ENCODE data around the gene WSB1.
A peak's percentile ranks its signal among the peaks of the same experiment; 100 is the strongest.
"Not testable (repeated sequence)": the region's sequence is repeated elsewhere in the genome, so short reads cannot be mapped to it uniquely, and the experiment has no call there.

WSB1 gene, protein sequence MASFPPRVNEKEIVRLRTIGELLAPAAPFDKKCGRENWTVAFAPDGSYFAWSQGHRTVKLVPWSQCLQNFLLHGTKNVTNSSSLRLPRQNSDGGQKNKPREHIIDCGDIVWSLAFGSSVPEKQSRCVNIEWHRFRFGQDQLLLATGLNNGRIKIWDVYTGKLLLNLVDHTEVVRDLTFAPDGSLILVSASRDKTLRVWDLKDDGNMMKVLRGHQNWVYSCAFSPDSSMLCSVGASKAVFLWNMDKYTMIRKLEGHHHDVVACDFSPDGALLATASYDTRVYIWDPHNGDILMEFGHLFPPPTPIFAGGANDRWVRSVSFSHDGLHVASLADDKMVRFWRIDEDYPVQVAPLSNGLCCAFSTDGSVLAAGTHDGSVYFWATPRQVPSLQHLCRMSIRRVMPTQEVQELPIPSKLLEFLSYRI

DNA sequence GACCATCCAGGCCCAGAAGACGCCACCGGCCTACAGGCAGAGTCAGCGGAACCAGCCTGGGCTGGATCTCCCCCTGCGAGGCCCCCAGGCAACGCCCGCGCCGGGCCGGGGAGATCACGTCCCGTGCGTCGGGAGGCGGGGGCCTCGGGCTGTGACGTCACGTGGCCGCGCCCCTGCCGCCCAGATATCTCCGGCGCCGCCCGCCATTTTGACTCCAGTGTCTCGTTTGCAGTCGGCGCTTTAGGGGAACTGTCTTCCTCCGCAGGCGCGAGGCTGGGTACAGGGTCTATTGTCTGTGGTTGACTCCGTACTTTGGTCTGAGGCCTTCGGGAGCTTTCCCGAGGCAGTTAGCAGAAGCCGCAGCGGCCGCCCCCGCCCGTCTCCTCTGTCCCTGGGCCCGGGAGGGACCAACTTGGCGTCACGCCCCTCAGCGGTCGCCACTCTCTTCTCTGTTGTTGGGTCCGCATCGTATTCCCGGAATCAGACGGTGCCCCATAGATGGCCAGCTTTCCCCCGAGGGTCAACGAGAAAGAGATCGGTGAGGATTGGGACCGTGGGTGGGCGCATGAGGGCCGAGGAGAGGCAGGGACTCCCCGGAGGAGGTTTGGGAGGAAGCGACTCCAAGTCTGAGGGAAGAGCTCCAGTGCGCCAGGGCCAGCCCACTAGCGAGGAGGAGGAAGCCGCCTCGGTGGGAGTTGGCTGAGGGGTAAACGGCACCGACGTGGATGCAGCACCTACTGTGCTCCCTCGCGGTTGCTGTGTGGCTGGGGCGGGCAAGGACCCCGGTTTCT lies at the start of gene WSB1:
Gene WSB1 (plus strand): TSS at position 217 of the 791 bp plus-strand sequence. CDS start 282 bp downstream, at position 499.
- DNase-seq: peak; percentile 96

DNA sequence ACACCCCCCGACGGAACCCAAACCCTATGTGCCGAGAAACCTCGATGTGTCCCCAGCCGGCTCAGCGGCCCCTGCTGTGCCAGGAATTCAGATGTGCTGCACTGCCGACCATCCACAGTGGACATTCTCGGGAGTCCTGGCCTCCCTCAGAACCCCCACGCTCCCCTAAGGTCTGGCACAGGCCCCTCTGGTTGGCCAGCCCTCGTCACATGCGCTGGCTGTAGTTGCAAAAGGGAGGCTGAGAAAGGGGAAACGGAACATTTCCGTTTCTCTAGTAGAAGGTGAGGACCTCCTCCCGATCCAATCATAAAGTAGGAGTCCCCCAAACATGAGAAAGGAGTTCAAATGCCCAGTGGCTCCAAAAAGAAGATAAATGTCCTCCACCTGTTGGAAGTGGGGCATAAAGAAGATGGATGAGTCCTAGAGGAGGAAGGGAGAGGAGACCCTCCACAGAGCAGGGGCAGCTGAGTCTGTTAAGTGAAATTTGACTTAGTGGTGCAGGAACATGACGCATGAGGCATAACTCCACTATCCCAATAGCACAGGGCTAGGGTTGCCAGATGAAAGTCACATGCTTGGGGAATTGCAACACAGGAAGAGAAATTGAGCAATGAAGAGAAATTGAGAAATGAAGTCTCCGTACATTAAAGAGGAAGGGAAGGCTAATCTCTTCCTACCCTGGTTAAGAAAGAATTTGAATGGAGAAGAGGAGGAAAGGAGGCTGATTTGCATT lies 49.3 kb upstream of the WSB1 start:
- no peak for DNase-seq

DNA sequence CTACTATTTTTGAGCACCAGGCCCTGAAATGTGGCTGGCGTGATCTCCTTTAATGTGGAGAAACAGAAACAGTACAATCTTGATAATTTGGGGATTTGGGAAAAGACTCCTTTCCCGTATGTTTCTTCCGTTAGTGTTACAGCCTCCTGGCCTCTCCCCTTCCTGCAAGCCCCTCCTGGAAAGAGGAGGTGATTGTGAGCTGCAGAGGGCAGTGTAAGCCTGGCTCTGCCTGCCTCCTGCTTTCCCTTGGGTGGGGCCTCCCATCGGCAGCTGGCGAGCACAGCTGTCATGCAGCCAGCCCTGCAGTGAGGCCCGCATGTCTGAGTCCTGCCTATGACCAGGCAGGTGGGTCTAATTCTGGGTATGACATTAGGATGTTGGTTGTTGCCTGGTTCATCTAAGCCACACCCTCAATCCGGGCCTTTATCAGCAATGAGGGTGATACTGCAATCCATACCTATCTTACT lies 48.7 kb upstream of the WSB1 start:
- DNase-seq: peak; percentile 91

DNA sequence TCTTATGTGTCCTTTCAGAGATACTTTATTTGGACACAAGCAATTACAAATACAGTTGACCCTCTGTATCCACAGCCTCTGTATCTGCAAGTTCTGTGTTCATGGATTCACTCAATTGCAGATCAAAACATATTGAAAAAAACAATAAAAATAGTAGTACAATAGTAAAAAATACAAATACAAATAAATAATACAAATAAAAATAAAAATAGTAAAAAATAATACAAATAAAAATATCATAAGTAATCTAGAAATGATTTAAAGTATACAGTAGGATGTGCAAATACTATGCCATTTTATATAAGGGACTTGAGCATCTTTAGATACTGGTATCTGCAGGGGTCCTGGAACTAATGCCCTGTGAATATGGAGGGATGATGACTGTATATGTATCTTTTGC lies 47.4 kb upstream of the WSB1 start:
- no peak for DNase-seq

DNA sequence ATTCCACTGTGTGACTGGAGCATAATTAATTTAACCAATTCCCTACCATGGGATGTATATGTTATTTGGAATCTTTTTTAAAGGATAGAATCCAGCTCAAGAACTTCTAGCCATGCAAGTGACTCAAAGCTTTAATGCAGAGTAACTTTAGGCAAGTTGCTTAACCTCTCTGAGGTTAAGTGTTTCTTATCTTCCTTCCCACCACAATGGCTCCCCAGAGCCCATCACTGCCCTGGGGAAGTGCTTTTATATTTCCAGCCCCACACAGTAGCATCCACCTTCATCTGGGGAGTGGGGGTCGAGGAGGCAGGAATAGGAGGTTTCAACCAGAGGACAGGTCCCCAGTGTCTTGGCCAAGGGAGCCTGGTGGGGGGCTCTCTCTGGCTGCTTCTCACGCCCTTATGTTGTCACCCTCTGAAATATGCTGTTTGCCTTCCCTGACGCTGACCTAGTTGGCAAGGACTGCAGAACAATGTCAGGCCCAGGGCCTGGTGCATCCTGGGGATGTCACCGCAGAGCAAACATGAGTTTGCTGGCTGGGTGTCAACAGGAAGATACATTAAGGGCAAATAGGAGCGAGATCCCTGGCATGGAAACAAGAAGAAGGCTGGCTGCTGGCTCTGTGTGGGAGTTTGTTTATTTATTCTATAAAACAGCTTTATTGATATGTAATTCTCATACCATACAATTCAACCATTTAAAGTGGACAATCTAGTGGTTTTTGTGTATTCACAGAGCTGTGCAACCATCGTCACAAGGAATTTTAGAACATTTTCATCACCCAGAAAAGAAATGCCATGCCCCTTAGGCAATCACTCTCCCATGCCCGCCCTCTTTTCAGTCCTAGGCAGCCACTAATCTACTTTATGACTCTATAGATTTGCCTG lies 46.6 kb upstream of the WSB1 start:
- DNase-seq: peak; percentile 76

DNA sequence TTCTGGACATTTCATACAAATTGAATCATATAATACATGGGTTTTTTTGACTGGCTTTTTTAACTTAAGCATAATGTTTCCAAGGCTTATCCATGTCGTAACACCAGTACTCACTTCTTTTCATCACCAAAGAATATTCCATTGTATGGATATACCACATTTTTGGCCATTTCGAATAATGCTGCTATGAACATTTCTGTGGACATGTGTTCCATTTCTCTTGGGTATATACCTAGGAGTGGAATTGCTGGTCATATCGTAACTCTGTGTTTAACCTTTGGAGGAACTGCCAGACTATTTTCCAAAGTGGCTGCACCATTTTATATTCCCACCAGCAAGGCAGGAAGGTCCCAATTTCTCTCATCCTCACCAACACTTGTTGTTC lies 46.0 kb upstream of the WSB1 start:
- no peak for DNase-seq

DNA sequence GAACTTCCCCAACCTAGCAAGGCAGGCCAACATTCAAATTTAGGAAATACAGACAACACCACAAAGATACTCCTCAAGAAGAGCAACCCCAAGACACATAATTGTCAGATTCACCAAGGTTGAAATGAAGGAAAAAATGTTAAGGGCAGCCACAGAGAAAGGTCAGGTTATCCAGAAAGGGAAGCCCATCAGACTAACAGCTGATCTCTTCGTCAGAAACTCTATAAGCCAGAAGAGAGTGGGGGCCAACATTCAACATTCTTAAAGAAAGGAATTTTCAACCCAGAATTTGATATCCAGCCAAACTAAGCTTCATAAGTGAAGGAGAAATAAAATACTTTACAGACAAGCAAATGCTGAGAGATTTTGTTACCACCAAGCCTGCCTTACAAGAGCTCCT lies 43.1 kb upstream of the WSB1 start:
- DNase-seq: not testable (repeated sequence)

DNA sequence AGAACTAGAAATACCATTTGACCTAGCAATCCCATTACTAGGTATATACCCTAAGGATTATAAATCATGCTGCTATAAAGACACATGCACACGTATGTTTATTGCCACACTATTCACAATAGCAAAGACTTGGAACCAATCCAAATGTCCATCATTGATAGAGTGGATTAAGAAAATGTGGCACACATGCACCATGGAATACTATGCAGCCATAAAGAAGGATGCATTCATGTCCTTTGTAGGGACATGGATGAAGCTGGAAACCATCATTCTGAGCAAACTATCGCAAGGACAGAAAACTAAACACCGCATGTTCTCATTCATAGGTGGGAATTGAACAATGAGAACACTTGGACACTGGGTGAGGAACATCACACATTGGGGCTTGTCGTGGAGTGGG lies 39.1 kb upstream of the WSB1 start:
- DNase-seq: not testable (repeated sequence)

DNA sequence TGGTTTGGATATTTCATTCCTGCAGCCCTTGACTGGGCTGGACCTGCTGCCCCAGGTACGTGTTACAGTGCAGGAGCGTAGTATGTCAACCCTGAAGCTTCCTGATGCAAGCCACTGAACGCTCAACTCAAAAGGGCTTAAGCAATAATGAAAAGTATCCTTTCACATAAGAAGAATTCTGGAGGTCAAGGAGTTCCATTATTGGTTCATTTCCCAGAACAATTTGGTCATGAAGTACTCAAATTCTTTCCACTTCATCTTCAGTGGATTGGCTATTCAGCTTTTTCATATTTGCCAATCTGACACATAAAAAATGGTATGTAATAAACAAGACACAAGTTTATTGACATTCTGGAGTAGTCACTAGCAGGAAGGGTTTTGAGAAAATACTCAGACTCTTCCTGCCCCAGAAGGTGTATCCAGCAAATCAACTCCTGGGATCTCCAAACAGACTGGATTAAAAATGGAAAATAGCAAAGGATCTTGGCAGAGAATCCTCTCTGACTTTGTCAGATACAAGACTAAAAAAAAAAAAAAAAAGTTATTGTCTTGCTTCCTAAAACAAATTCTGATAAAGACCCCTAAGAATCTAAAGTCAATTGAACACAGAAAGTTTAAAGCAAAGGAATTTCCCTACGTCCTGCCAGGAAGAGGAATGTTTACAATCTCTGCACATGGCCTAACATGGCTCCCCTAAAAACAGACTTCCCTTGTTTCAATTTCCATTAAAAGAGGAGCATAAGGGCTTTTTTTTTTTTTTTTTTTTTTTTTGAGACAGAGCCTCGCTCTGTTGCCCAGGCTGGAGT lies 37.5 kb upstream of the WSB1 start:
- DNase-seq: no peak

DNA sequence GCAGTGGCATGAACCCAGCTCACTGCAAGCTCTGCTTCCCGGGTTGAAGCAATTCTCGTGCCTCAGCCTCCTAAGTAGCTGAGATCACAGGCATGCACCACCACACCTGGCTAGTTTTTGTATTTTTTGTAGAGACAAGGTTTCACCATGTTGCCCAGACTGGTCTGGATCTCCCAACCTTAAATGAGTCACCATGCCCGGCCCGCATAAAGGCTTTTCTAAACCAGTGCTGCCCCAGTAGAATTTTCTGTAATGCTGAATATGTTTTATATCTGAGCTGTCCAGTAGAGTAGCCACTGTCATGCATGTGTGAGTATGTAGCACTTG lies 36.9 kb upstream of the WSB1 start:
- no peak for DNase-seq

DNA sequence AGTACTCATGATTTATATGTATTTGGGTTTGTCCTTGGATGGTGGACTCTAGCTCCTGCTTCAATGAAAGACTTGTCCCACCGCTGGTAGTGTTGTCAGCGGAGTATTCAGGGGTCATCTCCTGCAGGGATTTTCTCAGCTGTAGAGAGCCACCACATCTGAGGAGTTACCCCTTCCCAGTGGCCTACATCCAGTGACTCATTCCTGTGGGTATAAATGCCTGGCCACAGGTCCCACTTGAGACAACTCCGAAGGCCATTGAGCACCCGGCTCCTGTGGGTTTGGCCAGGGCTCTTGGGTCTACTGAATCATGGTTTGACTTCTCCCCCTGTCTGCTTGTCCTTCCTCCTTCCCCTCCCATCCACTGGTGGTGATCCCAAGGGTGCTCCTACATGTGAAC lies 34.6 kb upstream of the WSB1 start:
- no peak for DNase-seq

DNA sequence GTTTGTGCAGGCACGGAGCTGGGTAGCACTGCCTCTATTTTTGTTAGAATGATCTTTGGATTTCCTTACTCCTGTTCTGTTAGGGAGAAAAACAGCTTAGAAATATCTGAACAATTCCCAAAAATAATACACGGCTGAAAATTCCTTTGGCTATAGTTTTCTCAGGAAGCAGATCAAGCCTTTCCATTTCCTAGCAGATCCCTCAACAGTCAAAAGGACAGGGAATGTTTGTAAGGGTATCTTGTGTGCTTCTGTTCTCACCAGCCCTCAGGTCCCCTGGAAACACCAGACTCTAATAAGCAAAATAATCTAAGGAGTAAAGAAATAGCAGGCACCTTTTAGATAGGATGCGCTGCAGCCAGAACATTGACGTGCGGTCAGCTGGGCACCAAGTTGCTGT lies 30.5 kb upstream of the WSB1 start:
- no peak for DNase-seq

DNA sequence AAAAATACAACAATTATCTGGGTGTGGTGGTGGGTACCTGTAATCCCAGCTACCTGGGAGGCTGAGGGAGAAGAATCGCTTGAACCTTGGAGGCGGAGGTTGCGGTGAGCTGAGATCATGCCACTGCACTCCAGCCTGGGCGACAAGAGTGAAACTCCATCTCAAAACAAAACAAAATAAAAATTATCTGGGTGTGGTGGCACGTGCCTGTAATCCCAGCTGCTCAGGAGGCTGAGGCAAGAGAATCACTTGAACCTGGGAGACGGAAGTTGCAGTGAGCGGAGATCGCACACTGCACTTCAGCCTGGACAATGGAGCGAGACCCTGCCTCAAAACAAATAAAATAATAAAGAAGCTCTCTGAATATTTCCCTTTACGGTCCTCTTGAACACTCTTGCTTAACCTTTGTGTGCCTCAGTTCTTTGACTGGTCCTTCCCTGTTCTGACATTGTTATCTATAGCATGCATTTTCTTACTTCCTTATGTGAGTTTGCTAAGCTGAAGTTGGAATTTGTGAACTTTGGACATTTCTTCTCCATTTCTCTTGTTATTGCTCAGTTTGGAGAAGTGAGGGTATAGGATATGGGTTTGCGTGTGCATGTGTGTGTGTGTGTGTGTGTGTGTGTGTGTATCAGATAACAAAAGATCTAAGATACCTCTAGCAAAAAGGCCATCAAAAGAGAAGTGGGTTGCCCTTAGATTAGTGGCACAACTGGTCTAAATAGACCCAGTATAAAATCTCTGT lies 29.7 kb upstream of the WSB1 start:
- DNase-seq: no peak

DNA sequence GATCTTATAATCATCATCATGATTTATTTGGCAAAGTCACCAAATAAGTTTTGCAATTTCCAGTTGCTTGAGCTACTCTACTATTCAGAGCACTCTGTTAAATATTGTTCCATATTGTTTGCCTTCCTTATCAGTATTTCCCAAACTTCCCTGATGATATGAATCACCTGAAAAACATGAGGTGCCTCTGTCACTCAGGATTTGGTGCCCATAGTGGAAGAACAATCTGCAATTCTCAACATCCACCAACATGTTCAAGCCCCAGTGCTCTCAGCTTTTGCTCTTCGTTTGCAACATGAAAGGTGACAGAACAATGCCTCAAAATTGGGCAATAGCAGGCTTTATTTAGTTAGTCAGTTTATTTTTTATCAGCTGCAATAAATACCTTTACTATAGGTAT lies 28.6 kb upstream of the WSB1 start:
- DNase-seq: no peak

DNA sequence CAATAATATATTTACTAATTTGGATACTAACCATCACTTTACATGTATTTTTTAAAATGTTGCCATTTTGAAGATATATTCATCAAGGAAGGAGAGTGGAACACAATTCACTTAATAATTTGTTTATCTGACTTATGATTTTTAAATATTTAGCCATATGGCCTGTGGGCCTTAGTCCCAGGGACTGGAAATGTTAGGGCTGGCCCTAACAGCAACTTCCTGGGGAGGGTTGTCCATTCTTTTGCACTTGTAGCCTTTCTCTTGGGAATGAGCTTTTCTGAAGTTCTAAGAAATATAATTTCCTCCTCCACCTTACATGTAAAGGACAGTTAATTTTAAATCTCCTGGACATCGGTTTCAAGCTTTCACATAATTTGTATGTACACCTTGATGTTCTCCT lies 27.7 kb upstream of the WSB1 start:
- no peak for DNase-seq

DNA sequence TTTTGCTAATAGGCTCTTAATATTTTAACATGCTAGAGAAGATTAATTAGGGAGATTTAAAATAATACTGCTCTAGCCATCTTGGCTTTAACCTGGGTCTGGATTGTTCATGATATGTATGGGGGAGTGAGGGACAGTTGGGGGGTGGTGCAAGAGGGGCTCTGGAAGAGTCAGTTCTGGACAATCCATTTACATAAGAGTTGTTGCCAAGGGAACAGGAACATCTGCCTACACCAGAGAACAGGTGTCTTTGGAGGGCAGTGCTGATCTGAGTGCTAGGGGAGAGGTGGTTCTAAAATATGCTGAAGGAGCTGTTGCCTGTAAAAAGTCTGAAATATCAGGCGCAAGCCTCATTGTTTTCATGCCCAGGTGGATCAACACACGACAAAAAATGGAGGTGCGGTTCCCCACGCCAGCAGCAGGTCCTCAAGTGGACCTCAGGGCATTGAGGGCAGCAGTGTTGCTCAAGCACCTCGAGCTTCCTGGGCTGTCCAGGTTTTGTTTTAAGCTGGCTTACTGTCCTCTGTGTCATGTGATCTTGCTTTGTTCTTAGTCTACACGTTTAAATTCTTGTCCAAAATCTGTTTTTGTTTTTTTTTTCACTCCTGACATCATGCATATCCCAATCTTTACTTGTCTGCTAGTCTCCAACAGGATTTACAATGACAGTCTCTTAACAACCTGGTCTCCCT lies 25.4 kb upstream of the WSB1 start:
- DNase-seq: no peak

DNA sequence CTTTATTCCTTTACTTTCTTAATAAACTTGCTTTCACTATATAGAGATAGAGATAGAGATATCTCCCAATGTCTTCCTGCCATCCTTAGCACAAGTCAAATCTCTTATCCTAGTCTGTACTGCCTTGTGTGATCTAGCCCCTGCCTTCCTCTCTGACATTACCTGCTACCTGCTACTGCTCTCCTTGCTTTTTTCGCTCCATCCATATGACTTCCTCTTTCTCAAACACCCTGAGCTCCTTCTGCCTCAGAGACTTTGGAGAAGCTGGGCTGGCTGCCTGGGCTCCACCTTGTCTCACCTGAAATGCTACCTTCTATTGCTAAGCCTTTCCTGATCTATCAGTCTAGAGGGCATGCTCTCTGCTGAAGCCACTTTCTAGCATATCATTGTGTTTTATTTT lies 24.7 kb upstream of the WSB1 start:
- DNase-seq: peak; percentile 30

DNA sequence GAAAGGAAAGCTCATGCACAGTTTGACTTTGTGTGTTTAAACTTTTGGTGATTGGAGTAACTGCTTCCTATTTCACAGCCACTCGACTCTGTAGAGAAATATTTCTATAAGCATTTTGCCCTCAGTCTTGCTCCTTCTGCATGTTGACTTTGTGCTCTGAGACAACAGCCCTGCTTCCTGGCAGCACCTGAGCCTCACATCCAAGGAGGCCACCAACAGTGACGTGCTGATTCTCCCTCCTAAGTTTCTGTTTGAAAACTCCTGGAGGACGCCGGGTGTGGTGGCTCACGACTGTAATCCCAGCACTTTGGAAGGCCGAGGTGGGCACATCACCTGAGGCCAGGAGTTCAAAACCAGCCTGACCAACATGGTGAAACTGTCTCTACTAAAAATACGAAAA lies 23.9 kb upstream of the WSB1 start:
- DNase-seq: no peak

DNA sequence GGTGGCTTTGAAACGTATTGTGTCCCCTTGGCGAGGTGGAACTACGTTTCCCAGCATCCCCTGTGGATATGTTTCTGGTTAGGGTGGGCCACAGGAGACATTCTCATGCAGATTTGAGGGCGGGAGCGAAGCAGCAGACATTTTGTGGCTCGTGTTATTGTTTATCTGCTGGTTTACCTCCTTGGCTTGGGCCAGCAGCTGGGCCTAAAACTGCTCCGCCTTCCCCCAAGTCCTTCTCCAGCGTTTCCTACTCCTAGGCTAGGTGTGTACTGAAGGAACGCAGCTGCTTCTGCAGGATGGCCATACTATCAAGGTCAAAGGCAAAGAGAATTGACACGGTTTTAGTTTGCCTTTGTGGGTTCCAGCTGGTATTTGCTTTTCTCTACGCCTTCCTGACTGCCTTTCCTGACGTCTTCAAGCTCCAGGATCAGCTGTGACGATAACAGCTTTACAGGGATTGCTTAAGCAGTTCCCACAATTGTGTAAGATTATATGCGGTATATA lies 17.2 kb upstream of the WSB1 start:
- DNase-seq: no peak

DNA sequence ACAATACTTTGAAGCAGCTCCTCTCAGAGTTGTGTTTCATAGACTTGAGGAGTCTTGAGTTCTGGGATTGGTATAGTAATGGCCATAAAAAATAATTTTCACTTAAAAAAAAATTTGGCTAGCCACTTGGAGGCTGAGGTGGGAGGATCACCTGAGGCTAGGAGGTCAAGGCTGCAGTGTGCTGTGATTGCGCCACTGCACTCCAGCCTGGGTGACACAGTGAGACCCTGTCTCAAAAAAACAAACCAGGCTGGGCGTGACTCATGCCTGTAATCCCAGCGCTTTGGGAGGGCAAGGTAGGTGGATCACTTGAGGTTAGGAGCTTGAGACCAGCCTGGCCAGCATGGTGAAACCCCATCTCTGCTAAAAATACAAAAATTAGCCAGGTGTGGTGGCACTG lies 14.8 kb upstream of the WSB1 start:
- DNase-seq: not testable (repeated sequence)

Measured in RPMI8226 (cell line).